Measurements from ENCODE around the gene NUCB1. TPM values are rescaled to one million over a fixed set of nuclear protein-coding genes. Genes with fewer than 3 reads are reported as not detected.
"Not testable (repeated sequence)": the region's sequence is repeated elsewhere in the genome, so short reads cannot be mapped to it uniquely, and the experiment has no call there.

Gene NUCB1
- total and polyA plus RNA-seq, 2 donors = 107 to 478 TPM

DNA sequence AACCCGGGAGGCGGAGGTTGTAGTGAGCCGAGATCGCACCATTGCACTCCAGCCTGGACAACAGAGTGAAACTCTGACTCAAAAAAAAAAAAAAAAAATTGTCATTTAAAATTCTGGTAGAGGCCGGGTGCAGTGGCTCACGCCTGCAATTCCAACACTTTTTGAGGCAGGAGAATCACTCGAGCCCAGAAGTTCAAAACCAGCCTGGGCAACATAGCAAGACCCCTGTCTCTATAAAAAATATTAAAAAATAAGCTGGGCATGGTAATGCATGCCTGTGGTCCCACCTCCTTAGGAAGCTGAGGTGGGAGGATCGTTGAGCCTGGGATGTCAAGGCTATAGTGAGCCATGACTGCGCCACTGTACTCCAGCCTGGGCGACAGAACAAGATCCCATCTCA, 6.2 kb downstream of the NUCB1 start:
- 96% methylated on average over 10 of the region's 10 CpGs for WGBS

DNA sequence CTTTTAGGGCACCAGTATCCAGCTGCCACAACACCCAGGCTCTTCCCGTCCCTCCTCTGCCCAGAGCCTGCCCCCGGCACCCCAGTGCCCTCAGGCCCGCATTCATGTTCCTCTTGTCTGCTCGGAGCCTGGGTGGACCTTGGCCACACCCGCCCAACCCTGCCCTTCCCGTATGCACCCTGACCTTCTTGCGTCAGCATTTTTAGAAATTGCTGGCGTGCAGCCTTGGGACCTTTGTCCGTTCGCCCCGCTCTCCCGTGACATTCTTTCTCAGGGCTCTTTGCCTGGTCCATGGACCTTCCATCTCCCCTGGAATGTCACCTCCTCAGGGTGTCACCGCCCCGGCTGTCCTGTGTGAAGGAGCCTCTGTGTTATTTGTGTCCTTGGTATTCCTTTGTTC, 7.6 kb downstream of the NUCB1 start:
- WGBS = 90% methylated on average over 14 of the region's 14 CpGs
- Histone ChIP-seq H3K27ac (ENCODE audit: low read depth) (no peak overlapping the region), H3K4me1 (ENCODE audit: insufficient read depth) (no peaks in the 10 kb centered on the region), H3K4me3 (ENCODE audit: low read depth, low read length) (no peak overlapping the region), H3K36me3 (ENCODE audit: insufficient read depth) (no peaks in the 10 kb centered on the region)
- DNase-seq (ENCODE audit: extremely low spot score) = no peak

More for the DNA sequence above, 6.2 kb downstream of the NUCB1 start:
- no peak for DNase-seq (ENCODE audit: extremely low spot score)
- no peaks in the 10 kb centered on the region for H3K36me3 ChIP-seq (ENCODE audit: insufficient read depth)
- H3K4me1 ChIP-seq (ENCODE audit: insufficient read depth) = peaks cover under 1% of the 10 kb centered on the region
- H3K27ac ChIP-seq (ENCODE audit: low read depth) = no peak overlapping the region
- H3K4me3 ChIP-seq (ENCODE audit: low read depth, low read length) = no peak overlapping the region

DNA sequence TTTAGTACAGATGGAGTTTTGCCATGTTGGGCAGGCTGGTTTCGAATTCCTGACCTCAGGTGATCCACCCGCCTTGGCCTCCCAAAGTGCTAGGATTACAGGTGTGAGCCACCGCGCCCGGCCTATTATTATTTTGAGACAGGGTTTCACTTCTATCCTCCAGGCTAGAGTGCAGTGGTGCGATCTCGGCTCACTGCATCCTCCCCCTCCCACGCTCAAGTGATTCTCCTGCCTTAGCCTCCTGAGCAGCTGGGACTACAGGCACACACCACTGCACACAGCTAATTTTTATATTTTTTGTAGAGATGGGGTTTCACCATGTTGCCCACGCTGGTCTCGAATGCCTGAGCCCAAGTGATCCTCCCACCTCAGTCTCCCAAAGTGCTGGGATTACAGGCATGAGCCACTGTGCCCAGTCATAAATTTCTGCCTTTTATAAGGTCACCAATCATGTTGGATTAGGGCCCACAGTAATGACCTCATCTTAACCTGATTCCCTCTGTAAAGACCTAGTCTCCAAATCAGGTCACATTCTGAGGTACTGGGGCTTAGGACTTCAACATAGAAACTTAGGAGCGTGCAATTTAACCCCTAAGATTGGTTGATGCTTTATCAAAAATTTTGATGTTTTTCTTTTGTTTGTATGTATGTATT, 9.4 kb downstream of the NUCB1 start:
- not testable (repeated sequence) for DNase-seq (ENCODE audit: extremely low spot score); H3K36me3 ChIP-seq (ENCODE audit: insufficient read depth); H3K4me3 ChIP-seq (ENCODE audit: low read depth, low read length); H3K27ac ChIP-seq (ENCODE audit: low read depth); H3K4me1 ChIP-seq (ENCODE audit: insufficient read depth)
- 95% methylated on average over 11 of the region's 11 CpGs for WGBS

DNA sequence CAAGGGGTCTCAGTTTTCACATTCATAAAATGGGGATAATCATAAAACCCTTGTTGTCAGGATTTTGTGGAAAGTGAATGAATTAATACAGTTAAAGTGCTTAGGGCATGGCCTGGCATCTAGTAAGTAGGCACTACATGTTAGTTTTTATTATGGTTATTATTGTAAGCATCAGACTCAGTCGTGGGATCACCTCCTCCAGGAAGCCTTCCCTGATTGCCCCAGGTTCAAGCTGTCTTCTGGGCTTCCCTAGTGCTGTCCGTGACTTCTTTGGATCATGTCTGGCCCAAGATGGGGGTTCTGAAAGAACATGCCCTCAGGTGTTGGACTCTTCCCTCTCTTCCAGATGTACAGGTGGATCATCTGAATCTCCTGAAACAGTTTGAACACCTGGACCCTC, 10.7 kb downstream of the NUCB1 start:
- WGBS = 91% methylated on average over 2 of the region's 2 CpGs
- peaks cover 3% of the 10 kb centered on the region for H3K36me3 ChIP-seq (ENCODE audit: insufficient read depth)

DNA sequence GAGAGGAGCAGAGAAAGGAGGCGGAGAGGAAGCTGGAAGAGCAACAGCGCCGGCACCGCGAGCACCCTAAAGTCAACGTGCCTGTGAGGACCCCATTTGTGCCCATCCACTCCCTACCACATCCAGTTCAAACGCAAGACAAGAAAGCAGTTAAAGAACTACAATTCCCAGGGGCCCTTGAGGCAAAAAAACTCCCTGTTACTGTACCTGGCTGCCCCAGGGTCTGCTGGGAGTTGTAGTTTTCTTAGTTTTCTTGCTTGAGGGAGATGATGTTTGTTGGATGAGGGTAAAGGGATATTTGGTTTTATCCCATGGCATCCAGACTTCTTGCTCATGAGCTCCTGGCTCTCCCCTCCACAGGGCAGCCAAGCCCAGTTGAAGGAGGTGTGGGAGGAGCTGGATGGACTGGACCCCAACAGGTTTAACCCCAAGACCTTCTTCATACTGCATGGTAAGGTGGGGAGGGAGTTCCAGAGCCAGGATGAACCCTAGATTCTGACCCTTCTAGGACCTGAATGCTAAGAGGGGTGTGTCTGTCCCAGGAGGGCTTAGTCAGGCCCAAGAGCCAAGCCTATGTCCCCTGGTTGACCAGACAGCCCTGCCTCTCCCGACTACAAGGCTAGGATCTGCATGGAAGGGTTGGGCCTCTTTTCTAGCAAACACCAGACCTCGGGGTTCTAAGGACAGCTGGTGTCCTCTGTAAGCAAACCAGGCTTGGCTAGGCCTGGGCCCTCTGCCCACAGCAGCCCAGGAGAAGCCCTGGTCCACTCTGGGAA, 13.2 kb downstream of the NUCB1 start:
- no peak for DNase-seq (ENCODE audit: extremely low spot score)
- H3K36me3 ChIP-seq (ENCODE audit: insufficient read depth) = peaks cover 3% of the 10 kb centered on the region

More for the DNA sequence above, 10.7 kb downstream of the NUCB1 start:
- H3K4me1 ChIP-seq (ENCODE audit: insufficient read depth) = no peaks in the 10 kb centered on the region
- no peak for DNase-seq (ENCODE audit: extremely low spot score)
- no peak overlapping the region for H3K4me3 ChIP-seq (ENCODE audit: low read depth, low read length)
- H3K27ac ChIP-seq (ENCODE audit: low read depth) = no peak overlapping the region

GRCh38 chr19:48914181-48914580, 14.1 kb downstream of the NUCB1 start:
- Histone ChIP-seq H3K4me3 (ENCODE audit: low read depth, low read length) (no peak overlapping the region), H3K36me3 (ENCODE audit: insufficient read depth) (peaks cover 3% of the 10 kb centered on the region), H3K4me1 (ENCODE audit: insufficient read depth) (no peaks in the 10 kb centered on the region), H3K27ac (ENCODE audit: low read depth) (no peak overlapping the region)
- DNase-seq (ENCODE audit: extremely low spot score) = no peak
- 92% methylated on average over 8 of the region's 8 CpGs for WGBS

More for the DNA sequence above, 13.2 kb downstream of the NUCB1 start:
- WGBS = 93% methylated on average over 9 of the region's 9 CpGs
- no peak overlapping the region for H3K4me3 ChIP-seq (ENCODE audit: low read depth, low read length)
- H3K4me1 ChIP-seq (ENCODE audit: insufficient read depth) = no peaks in the 10 kb centered on the region
- H3K27ac ChIP-seq (ENCODE audit: low read depth) = no peak overlapping the region

GRCh38 chr19:48915757-48916156, 15.6 kb downstream of the NUCB1 start:
- Histone ChIP-seq H3K4me3 (ENCODE audit: low read depth, low read length) (no peak overlapping the region), H3K36me3 (ENCODE audit: insufficient read depth) (peaks cover 3% of the 10 kb centered on the region), H3K27ac (ENCODE audit: low read depth) (no peak overlapping the region), H3K4me1 (ENCODE audit: insufficient read depth) (no peaks in the 10 kb centered on the region)
- WGBS = 87% methylated on average over 8 of the region's 8 CpGs
- DNase-seq (ENCODE audit: extremely low spot score) = no peak

DNA sequence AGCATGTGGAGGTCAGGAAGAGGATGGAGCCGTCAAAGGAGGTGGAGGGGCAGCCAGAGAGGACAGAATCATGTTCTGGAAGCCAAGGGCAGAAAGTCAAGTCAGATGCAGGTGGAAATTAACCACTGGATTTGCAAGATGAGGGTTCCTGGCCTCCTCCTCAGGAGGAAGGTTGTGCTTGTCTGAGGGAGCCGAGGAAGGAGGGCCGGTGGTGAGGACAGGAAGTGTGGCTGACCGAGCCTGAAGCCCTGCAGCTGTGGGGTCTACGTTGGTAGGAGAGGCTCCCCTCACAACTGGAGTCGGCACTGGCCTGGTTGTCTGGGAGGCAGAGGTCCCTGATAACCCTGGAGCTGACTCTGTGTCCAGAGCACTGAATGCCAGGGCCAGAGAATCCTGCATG, 18.0 kb downstream of the NUCB1 start:
- WGBS = 77% methylated on average over 6 of the region's 6 CpGs
- peaks cover 3% of the 10 kb centered on the region for H3K36me3 ChIP-seq (ENCODE audit: insufficient read depth)
- no peak overlapping the region for H3K27ac ChIP-seq (ENCODE audit: low read depth)
- no peak for DNase-seq (ENCODE audit: extremely low spot score)
- H3K4me3 ChIP-seq (ENCODE audit: low read depth, low read length) = no peak overlapping the region
- no peaks in the 10 kb centered on the region for H3K4me1 ChIP-seq (ENCODE audit: insufficient read depth)

- Histone ChIP-seq H3K4me3 (ENCODE audit: low read depth, low read length) (no peak overlapping the region), H3K27ac (ENCODE audit: low read depth) (no peak overlapping the region), H3K36me3 (ENCODE audit: insufficient read depth) (peaks cover 3% of the 10 kb centered on the region), H3K4me1 (ENCODE audit: insufficient read depth) (no peaks in the 10 kb centered on the region)
- no peak for DNase-seq (ENCODE audit: extremely low spot score)
- 85% methylated on average over 18 of the region's 18 CpGs for WGBS
Measured at GRCh38 chr19:48918801-48919247, 18.7 kb downstream of the NUCB1 start.

GRCh38 chr19:48919271-48919670, 19.2 kb downstream of the NUCB1 start:
- not testable (repeated sequence) for H3K36me3 ChIP-seq (ENCODE audit: insufficient read depth)

DNA sequence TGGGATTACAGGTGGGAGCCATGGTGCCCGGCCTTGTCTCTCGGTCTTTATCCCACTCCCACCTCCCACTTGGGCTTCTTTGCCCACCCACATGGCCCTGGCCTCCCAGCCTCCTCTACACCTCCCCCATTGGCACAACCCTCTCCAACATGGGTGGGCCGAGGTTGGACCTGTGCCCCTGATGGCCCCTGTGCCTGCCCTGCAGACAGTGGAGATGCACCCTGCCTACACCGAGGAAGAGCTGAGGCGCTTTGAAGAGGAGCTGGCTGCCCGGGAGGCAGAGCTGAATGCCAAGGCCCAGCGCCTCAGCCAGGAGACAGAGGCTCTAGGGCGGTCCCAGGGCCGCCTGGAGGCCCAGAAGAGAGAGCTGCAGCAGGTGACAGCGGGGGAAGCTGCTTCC, 20.8 kb downstream of the NUCB1 start:
- no peak for DNase-seq (ENCODE audit: extremely low spot score)
- Histone ChIP-seq H3K27ac (ENCODE audit: low read depth) (no peak overlapping the region), H3K4me1 (ENCODE audit: insufficient read depth) (no peaks in the 10 kb centered on the region), H3K36me3 (ENCODE audit: insufficient read depth) (no peaks in the 10 kb centered on the region), H3K4me3 (ENCODE audit: low read depth, low read length) (no peak overlapping the region)
- WGBS = 90% methylated on average over 10 of the region's 10 CpGs

More at GRCh38 chr19:48919271-48919670, 19.2 kb downstream of the NUCB1 start:
- not testable (repeated sequence) for H3K4me1 ChIP-seq (ENCODE audit: insufficient read depth); DNase-seq (ENCODE audit: extremely low spot score); H3K27ac ChIP-seq (ENCODE audit: low read depth); H3K4me3 ChIP-seq (ENCODE audit: low read depth, low read length)
- WGBS = 93% methylated on average over 8 of the region's 8 CpGs

DNA sequence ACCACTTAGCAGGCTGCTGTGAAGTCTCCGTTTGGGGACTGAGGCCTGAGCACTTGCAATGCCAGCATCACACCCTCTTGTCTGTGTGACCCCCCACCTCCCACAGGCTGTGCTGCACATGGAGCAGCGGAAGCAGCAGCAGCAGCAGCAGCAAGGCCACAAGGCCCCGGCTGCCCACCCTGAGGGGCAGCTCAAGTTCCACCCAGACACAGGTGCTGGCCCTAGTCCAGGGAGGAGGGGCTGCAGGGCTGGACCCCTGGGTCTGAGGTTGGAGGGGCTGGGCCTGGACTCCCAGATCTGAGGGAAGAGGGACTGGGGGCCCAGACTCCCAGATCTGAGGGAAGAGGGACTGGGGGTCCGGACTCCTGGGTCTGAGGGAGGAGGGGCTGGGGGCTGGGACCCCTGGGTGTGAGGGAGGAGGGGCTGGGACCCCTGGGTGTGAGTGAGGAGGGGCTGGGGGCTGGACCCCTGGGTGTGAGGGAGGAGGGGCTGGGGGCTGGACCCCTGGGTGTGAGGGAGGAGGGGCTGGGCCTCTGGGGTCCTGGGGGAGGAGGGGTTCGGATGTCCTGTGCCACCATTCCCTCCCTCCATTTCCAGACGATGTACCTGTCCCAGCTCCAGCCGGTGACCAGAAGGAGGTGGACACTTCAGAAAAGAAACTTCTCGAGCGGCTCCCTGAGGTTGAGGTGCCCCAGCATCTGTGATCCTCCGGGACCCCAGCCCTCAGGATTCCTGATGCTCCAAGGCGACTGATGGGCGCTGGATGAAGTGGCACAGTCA, 21.8 kb downstream of the NUCB1 start:
- WGBS = 91% methylated on average over 12 of the region's 12 CpGs
- Histone ChIP-seq H3K4me1 (ENCODE audit: insufficient read depth) (no peaks in the 10 kb centered on the region), H3K36me3 (ENCODE audit: insufficient read depth) (no peaks in the 10 kb centered on the region), H3K27ac (ENCODE audit: low read depth) (no peak overlapping the region), H3K4me3 (ENCODE audit: low read depth, low read length) (no peak overlapping the region)
- DNase-seq (ENCODE audit: extremely low spot score) = no peak

GRCh38 chr19:48922548-48923490, 22.7 kb downstream of the NUCB1 start:
- WGBS = 85% methylated on average over 18 of the region's 18 CpGs
- Histone ChIP-seq H3K27ac (ENCODE audit: low read depth) (no peak overlapping the region), H3K36me3 (ENCODE audit: insufficient read depth) (no peaks in the 10 kb centered on the region), H3K4me1 (ENCODE audit: insufficient read depth) (no peaks in the 10 kb centered on the region), H3K4me3 (ENCODE audit: low read depth, low read length) (no peak overlapping the region)
- DNase-seq (ENCODE audit: extremely low spot score) = no peak

Data from urinary bladder (tissue), 4 donors.